HCT116 (cell line): ENCODE measurements around the gene CTXN3. TPM values are rescaled to one million over a fixed set of nuclear protein-coding genes. Genes with fewer than 3 reads are reported as not detected.

ENCODE experiments used
- ATAC-seq: fragments of 200-7000 bp; cut with Tn5 transposase; 2 replicates; pipeline ENCODE4 v1.9.1; 2020; ENCODE audit warnings: mild to moderate bottlenecking, moderate library complexity
- BruUV-seq: library from RNA; stranded (reverse); fragments of 400-500 nt; replicated peaks from 2 replicates; lab custom pipeline; 2021; lab: Mats Ljungman, UMichigan
- CTCF ChIA-PET: fragments of 300-600 bp; sonication (Branson Sonifier 250); formaldehyde crosslinking; loops from one replicate; lab custom pipeline; 2021; ENCODE audit warnings: antibody characterized with exemption; lab: Charles Lee
- POLR2A ChIA-PET: fragments of 300-600, 350-600 bp; sonication (Branson Sonifier 250); formaldehyde crosslinking; loops from one replicate; lab custom pipeline; 2021; ENCODE audit warnings: antibody characterized with exemption; lab: Charles Lee
- RAD21 ChIA-PET, 2 experiments: fragments of 300-600 bp; sonication (Branson Sonifier 250); formaldehyde crosslinking; loops; one replicate each; lab custom pipeline; 2023; ENCODE audit warnings: low total read pairs in 2 of 2; ENCODE audit not compliant: uncharacterized antibody in 2 of 2, unreplicated experiment in 2 of 2, low non-redundant PET in 1 of 2; lab: Charles Lee
- DNase-seq: peaks from one replicate; pipeline ENCODE4 v3.0.0-alpha.2; 2010; ENCODE audit warnings: low read depth, low spot score
- H2AFZ ChIP-seq: fragments of 200-600 bp; shearing (Covaris generic), sonication (generic); 2 replicates; pipeline ENCODE4 v1.6.1; 2017; ENCODE audit warnings: low read depth, mixed run types, mixed read lengths, antibody characterized with exemption, low read length; ENCODE audit not compliant: poor library complexity, severe bottlenecking
- H3K27ac ChIP-seq: 2 replicates; pipeline ENCODE4 v1.5.1; 2012; ENCODE audit warnings: low read depth, low read length
- H3K27me3 ChIP-seq: fragments of 200-600 bp; sonication (generic); 2 replicates; pipeline ENCODE4 v1.6.1; 2016; ENCODE audit warnings: mixed run types, low read length, mixed read lengths; ENCODE audit not compliant: insufficient read depth
- H3K36me3 ChIP-seq, 2 experiments: fragments of 200-500 bp in 1 of 2; fragments of 200-600 bp in 1 of 2; sonication (Bioruptor generic) in 1 of 2; sonication (generic) in 1 of 2; 2 replicates each; pipeline versions ENCODE4 v1.5.1 to v1.6.1; 2014 to 2016; ENCODE audit warnings: low read length in 2 of 2, inconsistent platforms in 1 of 2, mixed read lengths in 1 of 2, mixed run types in 1 of 2; ENCODE audit not compliant: insufficient read depth in 2 of 2, control insufficient read depth in 1 of 2
- H3K4me1 ChIP-seq, 2 experiments: fragments of 200-600 bp in 1 of 2; sonication (generic) in 1 of 2; 2 replicates each; pipeline versions ENCODE4 v1.5.1 to v1.6.1; 2012 to 2017; ENCODE audit warnings: low read length in 2 of 2, inconsistent platforms in 1 of 2, mild to moderate bottlenecking in 1 of 2, mixed read lengths in 1 of 2, mixed run types in 1 of 2, moderate library complexity in 1 of 2; ENCODE audit not compliant: insufficient read depth in 2 of 2, control insufficient read depth in 1 of 2
- H3K4me2 ChIP-seq: fragments of 200-600 bp; sonication (generic); 2 replicates; pipeline ENCODE4 v1.6.1; 2017; ENCODE audit warnings: mixed run types, low read length, mixed read lengths
- H3K4me3 ChIP-seq, 2 experiments: fragments of 200-600 bp in 1 of 2; sonication (generic) in 1 of 2; replicated peaks in 1 of 2; 2 replicates each; pipeline ENCODE4 v1.5.1; 2011 to 2016; ENCODE audit warnings: low read length in 2 of 2, control low read depth in 1 of 2, low read depth in 1 of 2, mild to moderate bottlenecking in 1 of 2, mixed read lengths in 1 of 2, mixed run types in 1 of 2
- H3K79me2 ChIP-seq: fragments of 200-600 bp; sonication (generic); 2 replicates; pipeline ENCODE4 v1.6.1; 2017; ENCODE audit warnings: mild to moderate bottlenecking, mixed run types, low read length, moderate library complexity, mixed read lengths; ENCODE audit not compliant: insufficient read depth
- H3K9ac ChIP-seq: fragments of 200-600 bp; sonication (generic); 2 replicates; pipeline ENCODE4 v1.6.1; 2016; ENCODE audit warnings: low read length, mixed read lengths
- H3K9me2 ChIP-seq: fragments of 200-600 bp; sonication (generic), shearing (Covaris generic); 2 replicates; pipeline ENCODE4 v1.6.1; 2017; ENCODE audit warnings: mixed run types, mild to moderate bottlenecking, moderate library complexity; ENCODE audit not compliant: insufficient read depth
- H3K9me3 ChIP-seq, 2 experiments: fragments of 200-500 bp in 1 of 2; fragments of 200-600 bp in 1 of 2; sonication (Bioruptor generic) in 1 of 2; sonication (generic) in 1 of 2; 2 replicates each; pipeline ENCODE4 v1.6.1; 2014 to 2017; ENCODE audit warnings: low read length in 2 of 2, mixed read lengths in 2 of 2, inconsistent platforms in 1 of 2, low read depth in 1 of 2, mild to moderate bottlenecking in 1 of 2, mixed run types in 1 of 2, moderate library complexity in 1 of 2; ENCODE audit not compliant: control insufficient read depth in 1 of 2, insufficient read depth in 1 of 2
- H4K20me1 ChIP-seq: fragments of 200-600 bp; sonication (generic), shearing (Covaris generic); 2 replicates; pipeline ENCODE4 v1.6.1; 2017; ENCODE audit warnings: mixed run types, mild to moderate bottlenecking, moderate library complexity; ENCODE audit not compliant: insufficient read depth
- CBX3 ChIP-seq: IDR thresholded peaks from 2 replicates; pipeline ENCODE4 v1.6.1; 2012; ENCODE audit warnings: low read depth
- CTCF ChIP-seq, 3 experiments: fragments of 200-600 bp in 1 of 3; sonication (generic) in 1 of 3; IDR thresholded peaks in 2 of 3; conservative IDR thresholded peaks in 1 of 3; 2 replicates each; pipeline ENCODE4 v1.5.1; 2012 to 2017; ENCODE audit warnings: low read depth in 2 of 3, low read length in 2 of 3, antibody characterized with exemption in 1 of 3, borderline replicate concordance in 1 of 3, control low read depth in 1 of 3, mild to moderate bottlenecking in 1 of 3, mixed read lengths in 1 of 3, mixed run types in 1 of 3, moderate library complexity in 1 of 3; ENCODE audit not compliant: insufficient read depth in 1 of 3
- EGR1 ChIP-seq: IDR thresholded peaks from 2 replicates; pipeline ENCODE4 v1.6.1; 2012; ENCODE audit warnings: low read depth
- ELF1 ChIP-seq: IDR thresholded peaks from 2 replicates; pipeline ENCODE4 v1.6.1; 2012; ENCODE audit warnings: low read depth, borderline replicate concordance
- EZH2 ChIP-seq: fragments of 200-600 bp; sonication (generic); IDR thresholded peaks from 2 replicates; pipeline ENCODE4 v1.6.1; 2017; ENCODE audit warnings: antibody characterized with exemption, mixed run types
- FOSL1 ChIP-seq: IDR thresholded peaks from 2 replicates; pipeline ENCODE4 v1.6.1; 2012; ENCODE audit warnings: low read depth
- MAX ChIP-seq: IDR thresholded peaks from 2 replicates; pipeline ENCODE4 v1.6.1; 2012
- POLR2AphosphoS5 ChIP-seq: IDR thresholded peaks from 2 replicates; pipeline ENCODE4 v1.6.1; 2011; ENCODE audit warnings: mild to moderate bottlenecking, low read depth, low read length, moderate library complexity
- RAD21 ChIP-seq: IDR thresholded peaks from 2 replicates; pipeline ENCODE4 v1.6.1; 2012; ENCODE audit warnings: low read depth, mild to moderate bottlenecking
- SIN3A ChIP-seq: IDR thresholded peaks from 2 replicates; pipeline ENCODE4 v1.6.1; 2012; ENCODE audit warnings: low read depth
- SRF ChIP-seq: IDR thresholded peaks from 2 replicates; pipeline ENCODE4 v1.6.1; 2012; ENCODE audit warnings: low read depth
- TCF7L2 ChIP-seq: IDR thresholded peaks from 2 replicates; pipeline ENCODE4 v1.7.0; 2011; ENCODE audit warnings: borderline replicate concordance, inconsistent platforms; ENCODE audit not compliant: insufficient read depth, insufficient read length; ENCODE audit errors: extremely low read depth
- YY1 ChIP-seq: IDR thresholded peaks from 2 replicates; pipeline ENCODE4 v1.6.1; 2011; ENCODE audit warnings: low read length, low read depth, moderate library complexity, mild to moderate bottlenecking; ENCODE audit not compliant: insufficient replicate concordance; ENCODE audit errors: extremely low read depth
- intact Hi-C: fragments of 100-400 bp; cut with micrococcal nuclease; formaldehyde crosslinking; loops from 2 replicates; pipeline ENCODE4 v1.10.0; 2022
- total RNA-seq: library from RNA; stranded (reverse); gene quantifications from one replicate; pipeline ENCODE4 v1.2.1, GENCODE V29; 2021; ENCODE audit not compliant: unreplicated experiment
- TF ChIP-seq, protein P1 (sequence below): IDR thresholded peaks from 2 replicates; pipeline ENCODE4 v1.6.1; 2012

The CTXN3 gene
- total RNA-seq, 1 experiment from 2014 or later = not detected

GRCh38 chr5:127684726-127685467, 36.0 kb downstream of the CTXN3 start:
- no peak overlapping the region for H3K27ac ChIP-seq
- ChIA-PET POLR2A (no interaction called here), RAD21 (no interaction called here), CTCF (no interaction called here)
- no peaks in the 10 kb centered on the region for H4K20me1 ChIP-seq
- intact Hi-C loops = no loop called here
- H3K4me2 ChIP-seq = no peak overlapping the region
- TF ChIP-seq, protein P1, sequence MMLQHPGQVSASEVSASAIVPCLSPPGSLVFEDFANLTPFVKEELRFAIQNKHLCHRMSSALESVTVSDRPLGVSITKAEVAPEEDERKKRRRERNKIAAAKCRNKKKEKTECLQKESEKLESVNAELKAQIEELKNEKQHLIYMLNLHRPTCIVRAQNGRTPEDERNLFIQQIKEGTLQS = no peak
- TF ChIP-seq TCF7L2 = no peak
- TF ChIP-seq CBX3 = no peak
- no peak for TF ChIP-seq EZH2
- no peak for TF ChIP-seq RAD21
- no peak for TF ChIP-seq EGR1
- TF ChIP-seq SRF = no peak
- no peak for TF ChIP-seq FOSL1
- TF ChIP-seq SIN3A = no peak
- no peak for TF ChIP-seq ELF1
- TF ChIP-seq YY1 = no peak
- TF ChIP-seq MAX = no peak
- no peak for TF ChIP-seq CTCF (IDR thresholded peaks at IDR 0.05 in 2 of 3, conservative IDR thresholded peaks at IDR 0.05 in 1 of 3; ENCODE audit: borderline replicate concordance in 1 of 3, insufficient read depth in 1 of 3, low read depth in 2 of 3, low read length in 2 of 3)
- TF ChIP-seq POLR2AphosphoS5 = no peak
- H3K9me3 ChIP-seq = no peaks in the 10 kb centered on the region
- H3K9me2 ChIP-seq = no peaks in the 10 kb centered on the region
- no peaks in the 10 kb centered on the region for H3K27me3 ChIP-seq
- no peaks in the 10 kb centered on the region for H3K36me3 ChIP-seq
- DNase-seq (no peak), ATAC-seq (no peak)
- H3K79me2 ChIP-seq = no peaks in the 10 kb centered on the region
- no TSS peak for BruUV-seq
- H3K4me1 ChIP-seq = no peaks in the 10 kb centered on the region
- no peak overlapping the region for H2AFZ ChIP-seq
- H3K4me3 ChIP-seq = no peak overlapping the region
- H3K9ac ChIP-seq = no peak overlapping the region
